Activated naive CD8-positive, alpha-beta T cell treated with anti-CD3 and anti-CD28 coated beads, Interleukin-2, amount 50 U/mL, for 24 hours (primary cell): Measurements from ENCODE around the gene ACOXL.

Source experiments
- ATAC-seq: fragments of 150-1000 bp; cut with Tn5 transposase; one replicate; pipeline ENCODE4 v1.10.0; 2021
- DNase-seq: peaks from one replicate; pipeline ENCODE4 v3.0.0; 2021
- H3K27ac Mint-ChIP-seq: one replicate; pipeline ENCODE4 v1.8.0; 2021; ENCODE audit warnings: mild to moderate bottlenecking, mixed read lengths
- H3K27me3 Mint-ChIP-seq: one replicate; pipeline ENCODE4 v1.8.0; 2021; ENCODE audit warnings: mixed read lengths
- H3K36me3 Mint-ChIP-seq: one replicate; pipeline ENCODE4 v1.8.0; 2021; ENCODE audit warnings: low read depth, mixed read lengths
- H3K4me1 Mint-ChIP-seq: one replicate; pipeline ENCODE4 v1.8.0; 2021; ENCODE audit warnings: mixed read lengths
- H3K4me3 Mint-ChIP-seq: one replicate; pipeline ENCODE4 v1.8.0; 2021; ENCODE audit warnings: mild to moderate bottlenecking, moderate library complexity, mixed read lengths
- H3K9me3 Mint-ChIP-seq: one replicate; pipeline ENCODE4 v1.8.0; 2021; ENCODE audit warnings: mixed read lengths

Gene ACOXL

GRCh38 chr2:111100765-111101162, 368.4 kb downstream of the ACOXL start:
- Mint-ChIP-seq H3K9me3 (peaks cover 8% of the 10 kb centered on the region), H3K27me3 (peaks cover 29% of the 10 kb centered on the region), H3K4me1 (peaks cover 23% of the 10 kb centered on the region), H3K4me3 (peak overlapping the region; percentile 32), H3K36me3 (peaks cover 2% of the 10 kb centered on the region), H3K27ac (peak overlapping the region; percentile 84)
- ATAC-seq (peak; percentile 94), DNase-seq (no peak)

GRCh38 chr2:111101592-111101991, 369.2 kb downstream of the ACOXL start:
- ATAC-seq (peak; percentile 47), DNase-seq (no peak)
- Mint-ChIP-seq H3K4me1 (peaks cover 24% of the 10 kb centered on the region), H3K27ac (no peak overlapping the region), H3K4me3 (no peak overlapping the region), H3K9me3 (peaks cover 8% of the 10 kb centered on the region), H3K27me3 (peaks cover 36% of the 10 kb centered on the region), H3K36me3 (peaks cover 2% of the 10 kb centered on the region)

- peaks cover 2% of the 10 kb centered on the region for H3K36me3 Mint-ChIP-seq
- H3K4me1 Mint-ChIP-seq, result peaks cover 25% of the 10 kb centered on the region
- peaks cover 8% of the 10 kb centered on the region for H3K9me3 Mint-ChIP-seq
- ATAC-seq, result no peak
- peaks cover 40% of the 10 kb centered on the region for H3K27me3 Mint-ChIP-seq
- H3K4me3 Mint-ChIP-seq, result no peak overlapping the region
- H3K27ac Mint-ChIP-seq, result no peak overlapping the region
- no peak for DNase-seq
Observed at GRCh38 chr2:111102216-111102615, 369.8 kb downstream of the ACOXL start.

DNA sequence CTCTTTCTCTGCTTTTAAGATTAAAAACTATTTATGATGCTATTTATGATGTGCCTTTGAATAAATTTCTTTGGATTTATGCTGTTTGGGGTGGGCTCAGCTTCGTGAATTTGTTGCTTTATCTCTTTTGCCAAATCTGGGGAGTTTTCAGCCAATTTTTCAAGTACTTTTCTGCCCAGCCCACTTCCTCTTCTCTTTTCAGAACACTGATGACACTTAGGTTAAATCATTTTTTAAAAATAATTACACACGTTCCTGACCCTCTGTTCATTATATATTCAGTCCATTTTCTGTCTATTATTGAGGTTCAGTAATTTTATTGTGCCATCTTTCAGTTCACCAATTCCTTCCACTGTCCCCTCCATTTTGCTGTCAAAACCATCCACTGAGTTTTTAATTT, 373.6 kb downstream of the ACOXL start:
- DNase-seq, result no peak
- Mint-ChIP-seq H3K9me3 (peaks cover 2% of the 10 kb centered on the region), H3K4me1 (peaks cover 18% of the 10 kb centered on the region), H3K27ac (no peak overlapping the region), H3K4me3 (no peak overlapping the region), H3K27me3 (peaks cover 51% of the 10 kb centered on the region), H3K36me3 (peaks cover 1% of the 10 kb centered on the region)
- ATAC-seq, result no peak

DNA sequence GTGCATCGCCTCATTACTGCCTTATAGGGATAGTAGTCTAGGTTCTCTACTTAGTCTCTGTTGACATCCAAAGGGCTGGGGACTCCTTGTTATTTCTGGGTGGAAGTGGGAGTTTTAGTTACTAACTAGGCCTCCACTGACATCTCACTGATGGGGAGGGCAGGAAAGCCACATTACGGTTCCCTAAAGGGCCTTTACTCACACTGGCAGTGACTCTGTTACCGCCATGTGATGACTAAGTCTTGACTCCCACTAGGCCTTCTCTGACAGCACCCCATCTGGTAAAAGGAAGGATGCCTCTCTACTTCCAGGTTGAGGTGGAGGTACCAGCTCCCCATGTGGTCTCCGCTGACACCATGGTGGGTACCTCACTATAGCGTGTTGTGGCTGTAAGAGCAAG, 374.3 kb downstream of the ACOXL start:
- Mint-ChIP-seq H3K4me1 (peaks cover 16% of the 10 kb centered on the region), H3K27me3 (peaks cover 50% of the 10 kb centered on the region), H3K27ac (no peak overlapping the region), H3K9me3 (no peaks in the 10 kb centered on the region), H3K4me3 (no peak overlapping the region), H3K36me3 (no peaks in the 10 kb centered on the region)
- ATAC-seq (peak; percentile 89), DNase-seq (no peak)

GRCh38 chr2:111108745-111109271, 376.4 kb downstream of the ACOXL start:
- DNase-seq, result no peak
- ATAC-seq, result no peak
- Mint-ChIP-seq H3K27ac (no peak overlapping the region), H3K9me3 (no peaks in the 10 kb centered on the region), H3K4me3 (no peak overlapping the region), H3K36me3 (no peaks in the 10 kb centered on the region), H3K4me1 (peaks cover 13% of the 10 kb centered on the region), H3K27me3 (peaks cover 60% of the 10 kb centered on the region)

DNA sequence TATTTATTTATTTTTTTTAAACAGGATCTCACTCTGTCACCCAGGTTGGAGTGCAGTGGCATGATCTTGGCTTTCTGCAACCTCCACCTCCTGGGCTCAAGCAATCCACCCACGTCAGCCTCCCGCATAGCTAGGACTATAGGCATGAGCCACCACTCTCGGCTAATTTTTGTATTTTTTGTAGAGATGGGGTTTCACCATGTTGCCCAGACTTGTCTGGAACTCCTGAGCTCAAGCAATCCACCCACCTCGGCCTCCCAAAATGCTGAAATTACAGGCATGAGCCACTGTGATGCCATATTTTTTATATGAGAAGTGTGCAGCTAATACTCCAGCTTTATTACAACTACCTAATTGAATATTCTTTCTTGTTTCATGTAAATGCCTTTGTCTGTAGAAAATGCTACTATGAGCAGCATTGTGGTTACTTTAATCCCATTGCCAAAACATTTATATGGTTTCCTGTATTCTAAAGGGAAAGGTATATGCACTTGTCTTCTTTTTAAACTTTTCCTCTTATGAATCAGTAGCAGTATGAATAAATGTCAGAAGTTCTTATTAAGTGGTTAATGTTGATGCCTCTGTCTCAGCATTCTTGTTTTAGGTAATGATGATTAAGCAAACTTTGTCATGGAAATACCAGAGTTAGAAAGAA, 378.9 kb downstream of the ACOXL start:
- DNase-seq, result no peak
- H3K4me3 Mint-ChIP-seq, result no peak overlapping the region
- peaks cover 59% of the 10 kb centered on the region for H3K27me3 Mint-ChIP-seq
- H3K4me1 Mint-ChIP-seq, result peaks cover 22% of the 10 kb centered on the region
- ATAC-seq, result peak; percentile 41
- H3K36me3 Mint-ChIP-seq, result no peaks in the 10 kb centered on the region
- H3K9me3 Mint-ChIP-seq, result no peaks in the 10 kb centered on the region
- peak overlapping the region; percentile 52 for H3K27ac Mint-ChIP-seq

DNA sequence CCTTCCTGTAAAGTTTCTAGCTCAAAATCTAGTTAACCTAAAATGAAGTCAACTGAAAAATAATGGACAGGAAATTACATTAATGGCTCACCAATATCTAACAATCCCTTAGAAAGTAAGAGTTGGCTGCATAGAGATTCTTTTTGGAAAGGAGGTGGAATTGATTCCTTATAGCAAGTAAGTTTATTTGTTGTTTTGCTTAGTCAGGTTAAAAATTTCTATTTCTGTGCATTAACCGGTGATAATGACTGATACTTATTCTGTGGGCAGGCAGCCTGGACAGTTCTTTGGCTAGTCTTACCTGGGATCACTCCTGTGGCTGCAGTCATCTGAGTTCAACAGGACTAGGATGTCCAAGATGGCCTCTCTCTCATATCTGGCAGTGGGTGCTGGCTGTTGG, 381.5 kb downstream of the ACOXL start:
- Mint-ChIP-seq H3K27ac (no peak overlapping the region), H3K4me1 (peaks cover 44% of the 10 kb centered on the region), H3K36me3 (no peaks in the 10 kb centered on the region), H3K4me3 (no peak overlapping the region), H3K27me3 (peaks cover 59% of the 10 kb centered on the region), H3K9me3 (no peaks in the 10 kb centered on the region)
- ATAC-seq, result no peak
- DNase-seq, result no peak

DNA sequence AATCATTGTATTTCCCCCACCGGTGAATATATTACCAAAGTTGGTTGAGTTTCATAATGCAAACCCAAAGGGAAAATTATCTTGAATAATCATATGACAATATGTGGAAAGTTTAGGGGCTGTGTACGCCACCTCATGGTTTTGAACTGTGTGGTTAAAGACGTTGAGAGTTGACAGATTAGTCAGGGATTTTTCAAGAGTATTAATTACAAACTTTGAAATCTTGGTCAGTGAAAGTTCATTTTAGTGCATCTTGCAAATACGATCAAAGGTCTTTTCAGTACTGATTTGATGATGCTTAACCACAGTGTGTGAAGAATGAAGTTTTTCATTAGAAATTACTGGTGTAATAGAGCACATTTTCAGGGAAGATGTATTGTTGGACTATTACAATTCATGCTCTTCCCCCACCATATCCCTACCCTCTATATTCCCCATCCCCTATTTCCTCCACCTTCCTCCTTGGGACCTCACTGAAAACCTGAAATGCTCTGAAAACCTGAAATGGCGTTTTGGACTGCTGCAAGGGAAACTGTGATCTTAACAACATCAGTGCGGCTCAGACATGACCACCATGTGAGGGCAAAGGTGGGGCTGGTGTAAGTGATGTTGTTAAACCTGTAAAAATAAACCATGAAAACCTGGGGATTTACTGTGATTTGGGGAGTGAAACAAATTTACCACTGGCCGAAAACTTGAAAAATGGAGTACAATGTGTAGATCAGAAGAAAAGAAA, 383.8 kb downstream of the ACOXL start:
- peaks cover 46% of the 10 kb centered on the region for H3K4me1 Mint-ChIP-seq
- H3K27me3 Mint-ChIP-seq, result peaks cover 54% of the 10 kb centered on the region
- ATAC-seq (peak; percentile 21), DNase-seq (no peak)
- H3K36me3 Mint-ChIP-seq, result no peaks in the 10 kb centered on the region
- H3K9me3 Mint-ChIP-seq, result no peaks in the 10 kb centered on the region
- peak overlapping the region; percentile 52 for H3K4me3 Mint-ChIP-seq
- peak overlapping the region; percentile 85 for H3K27ac Mint-ChIP-seq

DNA sequence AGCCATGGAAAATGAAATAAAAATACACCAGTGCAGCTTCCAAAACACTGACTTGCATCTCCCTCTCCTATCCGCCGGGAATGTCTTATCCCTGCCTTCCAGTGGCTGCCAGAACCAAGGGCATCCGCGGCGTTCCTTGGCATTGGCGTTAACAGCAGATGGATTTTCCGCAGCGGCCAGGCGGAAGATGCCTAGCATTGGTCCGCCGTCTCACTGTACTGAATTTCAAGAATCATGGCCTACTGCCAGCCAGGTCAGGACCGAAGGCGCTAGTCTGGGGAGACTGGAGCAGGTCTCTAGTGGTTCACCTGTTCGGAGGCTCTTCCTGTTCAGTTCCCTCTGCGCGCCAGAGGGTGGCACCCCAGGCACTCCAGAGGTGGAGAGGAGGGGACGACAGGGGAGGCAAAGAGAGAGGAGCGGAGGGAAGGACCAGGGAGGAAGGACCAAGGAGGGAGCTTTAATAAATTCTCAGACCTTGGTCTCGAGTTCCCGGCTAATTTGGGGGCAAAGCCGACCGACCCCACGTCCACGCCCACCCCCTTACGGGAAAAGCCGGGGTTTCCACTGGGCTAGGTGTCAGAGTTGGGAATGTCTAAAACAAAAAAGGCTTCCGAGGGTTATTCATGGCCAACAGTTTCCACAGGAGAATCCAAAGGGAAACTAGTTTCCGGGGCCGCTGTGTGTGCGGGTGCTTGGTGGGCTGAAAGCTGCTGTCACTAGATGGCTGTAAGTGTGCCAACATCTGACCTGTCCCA, 384.6 kb downstream of the ACOXL start:
- peak overlapping the region; percentile 81 for H3K4me3 Mint-ChIP-seq
- DNase-seq (peak; percentile 71), ATAC-seq (peak; percentile 42)
- peaks cover 47% of the 10 kb centered on the region for H3K4me1 Mint-ChIP-seq
- H3K36me3 Mint-ChIP-seq, result peaks cover 2% of the 10 kb centered on the region
- peaks cover 54% of the 10 kb centered on the region for H3K27me3 Mint-ChIP-seq
- no peaks in the 10 kb centered on the region for H3K9me3 Mint-ChIP-seq
- peak overlapping the region; percentile 75 for H3K27ac Mint-ChIP-seq

GRCh38 chr2:111117598-111118480, 385.5 kb downstream of the ACOXL start:
- DNase-seq (peak; percentile 48), ATAC-seq (no peak)
- Mint-ChIP-seq H3K36me3 (peaks cover 4% of the 10 kb centered on the region), H3K4me1 (peaks cover 47% of the 10 kb centered on the region), H3K27ac (peak overlapping the region; percentile 79), H3K27me3 (peaks cover 48% of the 10 kb centered on the region), H3K4me3 (peak overlapping the region; percentile 81), H3K9me3 (no peaks in the 10 kb centered on the region)

DNA sequence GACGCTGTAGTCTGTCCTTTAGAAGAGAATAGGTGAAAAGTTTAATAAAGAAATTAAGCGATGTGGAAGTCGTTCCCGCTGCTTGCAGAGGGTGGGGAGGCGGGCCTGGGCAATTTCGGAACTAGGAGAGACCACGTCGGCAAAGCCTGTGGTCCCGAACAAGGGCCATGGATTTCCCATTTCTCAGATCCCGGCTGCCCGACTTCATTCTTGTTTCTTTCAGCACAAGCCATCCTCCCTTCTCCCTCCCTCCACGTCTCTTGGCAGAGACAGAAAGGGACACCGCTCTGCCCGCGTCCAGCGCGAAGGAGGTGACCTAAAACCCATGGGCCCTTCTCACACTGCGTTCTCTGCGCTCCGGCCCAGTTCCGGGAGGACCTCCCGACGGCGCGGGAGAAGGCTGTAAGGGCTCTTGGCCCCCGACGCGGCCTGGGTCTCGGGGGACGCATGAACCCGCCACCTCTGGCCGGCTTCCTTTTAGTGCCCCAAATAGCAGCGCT, 386.2 kb downstream of the ACOXL start:
- peak overlapping the region; percentile 81 for H3K4me3 Mint-ChIP-seq
- no peak for ATAC-seq
- peak overlapping the region; percentile 79 for H3K27ac Mint-ChIP-seq
- peaks cover 50% of the 10 kb centered on the region for H3K4me1 Mint-ChIP-seq
- no peak for DNase-seq
- peaks cover 9% of the 10 kb centered on the region for H3K36me3 Mint-ChIP-seq
- peaks cover 41% of the 10 kb centered on the region for H3K27me3 Mint-ChIP-seq
- no peaks in the 10 kb centered on the region for H3K9me3 Mint-ChIP-seq

DNA sequence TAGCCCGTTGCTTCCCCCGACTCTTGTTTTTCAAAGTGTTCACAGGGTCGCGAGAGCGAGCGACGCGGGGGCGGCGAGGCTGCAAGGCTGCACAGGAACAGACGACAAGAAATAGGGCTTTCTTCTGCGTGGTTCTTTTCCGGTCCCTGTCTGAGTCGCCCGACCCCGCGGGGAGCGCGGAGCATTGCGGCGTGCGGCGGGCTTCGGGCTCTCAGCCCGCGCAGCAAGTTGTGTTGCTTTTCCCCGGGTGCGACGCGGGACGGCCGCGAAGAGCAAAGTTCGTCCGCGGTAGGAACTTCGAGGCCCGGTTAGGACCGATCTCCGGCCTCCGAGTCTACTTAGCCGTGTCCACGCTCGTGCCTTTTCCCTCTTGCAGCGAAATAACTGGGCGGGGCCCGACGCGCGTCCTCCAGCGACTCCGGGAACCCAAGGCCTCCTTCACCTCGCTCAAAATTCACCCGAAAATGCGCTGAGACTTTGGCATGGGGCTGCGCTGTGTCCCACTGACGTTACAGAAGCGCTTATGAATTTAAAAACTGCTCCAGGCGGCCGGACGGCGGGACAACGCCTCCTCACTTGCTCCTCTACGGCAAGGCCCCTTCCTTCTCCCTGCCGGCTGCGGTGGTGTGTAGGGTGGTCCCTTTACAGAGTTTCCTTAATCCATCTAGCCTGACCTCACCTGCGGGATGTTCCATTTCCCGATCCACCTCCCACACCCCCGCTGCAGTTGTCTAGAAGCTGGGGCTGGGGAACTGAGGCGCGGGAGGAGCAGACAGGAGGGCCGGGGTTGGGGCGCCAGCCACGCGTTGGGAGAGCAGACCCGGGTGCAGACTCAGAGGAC, 386.8 kb downstream of the ACOXL start:
- DNase-seq (peak; percentile 52), ATAC-seq (no peak)
- Mint-ChIP-seq H3K27ac (peak overlapping the region; percentile 79), H3K27me3 (peaks cover 34% of the 10 kb centered on the region), H3K36me3 (peaks cover 15% of the 10 kb centered on the region), H3K9me3 (no peaks in the 10 kb centered on the region), H3K4me1 (peaks cover 54% of the 10 kb centered on the region), H3K4me3 (peak overlapping the region; percentile 81)
